HepG2 (cell line): ENCODE data around the gene HK3. TPM values are rescaled to one million over a fixed set of nuclear protein-coding genes. Genes with fewer than 3 reads are reported as not detected.

Experiments used
- ASH2L ChIP-seq: fragments of 300-600, 200-600 bp; sonication (generic); IDR thresholded peaks from 2 replicates; pipeline ENCODE4 v1.7.0; 2017; ENCODE audit warnings: low read depth, mild to moderate bottlenecking, moderate library complexity, mixed read lengths, low read length; ENCODE audit not compliant: insufficient read length
- FIP1L1 ChIP-seq: fragments of 200-400 bp; formaldehyde crosslinking; IDR thresholded peaks from 2 replicates; pipeline ENCODE4 v1.6.1; 2018; ENCODE audit warnings: low read depth, mild to moderate bottlenecking, low read length, moderate library complexity, borderline replicate concordance; ENCODE audit not compliant: insufficient read depth
- FOXJ3 ChIP-seq: sonication (generic); formaldehyde crosslinking; IDR thresholded peaks from 2 replicates; pipeline ENCODE4 v1.4.0; 2020; ENCODE audit warnings: missing genetic modification reagents, mild to moderate bottlenecking, borderline replicate concordance
- MXI1 ChIP-seq: IDR thresholded peaks from 3 replicates; pipeline ENCODE4 v1.6.1; 2012; ENCODE audit warnings: low read depth, low read length, inconsistent platforms, borderline replicate concordance
- NCOA5 ChIP-seq: sonication (generic); formaldehyde crosslinking; IDR thresholded peaks from 2 replicates; pipeline ENCODE4 v1.4.0; 2020; ENCODE audit warnings: missing genetic modification reagents
- NR2F2 ChIP-seq: IDR thresholded peaks from 2 replicates; pipeline ENCODE4 v1.6.1; 2012; ENCODE audit warnings: low read depth, inconsistent platforms, borderline replicate concordance
- ONECUT2 ChIP-seq: sonication (generic); formaldehyde crosslinking; IDR thresholded peaks from 2 replicates; pipeline ENCODE4 v1.4.0; 2020; ENCODE audit warnings: missing genetic modification reagents
- RBM39 ChIP-seq: fragments of 200-400 bp; formaldehyde crosslinking; IDR thresholded peaks from one replicate; pipeline ENCODE4 v1.6.1; 2018; ENCODE audit warnings: antibody characterized with exemption, mild to moderate bottlenecking, low read depth, low read length; ENCODE audit not compliant: poor library complexity, severe bottlenecking
- TARDBP ChIP-seq: sonication (generic); formaldehyde crosslinking; IDR thresholded peaks from 2 replicates; pipeline ENCODE4 v1.8.0; 2022; ENCODE audit warnings: mild to moderate bottlenecking, missing genetic modification reagents
- THYN1 ChIP-seq: sonication (generic); formaldehyde crosslinking; IDR thresholded peaks from 2 replicates; pipeline ENCODE4 v1.8.1; 2023; ENCODE audit warnings: low read depth, mild to moderate bottlenecking, moderate library complexity, missing genetic modification reagents, borderline replicate concordance
- XRCC5 ChIP-seq: fragments of 200-400 bp; formaldehyde crosslinking; optimal IDR thresholded peaks from 2 replicates; pipeline ENCODE3; 2017; ENCODE audit warnings: mild to moderate bottlenecking, low read length
- ZBTB40 ChIP-seq, 2 experiments: fragments of 450-650 bp in 1 of 2; sonication (generic) in 1 of 2; formaldehyde crosslinking in 1 of 2; IDR thresholded peaks; 2 replicates each; pipeline versions ENCODE4 v1.6.1 to v1.8.0; 2016 to 2022; ENCODE audit warnings: antibody characterized with exemption in 1 of 2, mild to moderate bottlenecking in 1 of 2, missing genetic modification reagents in 1 of 2
- ZNF205 ChIP-seq: IDR thresholded peaks from 2 replicates; pipeline ENCODE4 v1.6.1; 2018; ENCODE audit warnings: missing biosample characterization, missing genetic modification reagents
- ZNF275 ChIP-seq: sonication (generic); formaldehyde crosslinking; IDR thresholded peaks from 2 replicates; pipeline ENCODE4 v1.8.0; 2022; ENCODE audit warnings: missing genetic modification reagents, mild to moderate bottlenecking, inconsistent platforms, borderline replicate concordance
- ZNF280B ChIP-seq: sonication (generic); formaldehyde crosslinking; IDR thresholded peaks from 2 replicates; pipeline ENCODE4 v1.5.0; 2020; ENCODE audit warnings: missing genetic modification reagents, mild to moderate bottlenecking, borderline replicate concordance
- ZNF484 ChIP-seq: sonication (generic); formaldehyde crosslinking; IDR thresholded peaks from 2 replicates; pipeline ENCODE4 v1.5.1; 2020; ENCODE audit warnings: mild to moderate bottlenecking, low read depth, missing genetic modification reagents, borderline replicate concordance
- ZNF501 ChIP-seq: sonication (generic); formaldehyde crosslinking; IDR thresholded peaks from 2 replicates; pipeline ENCODE4 v1.5.1; 2020; ENCODE audit warnings: mild to moderate bottlenecking, moderate library complexity, missing genetic modification reagents
- ZSCAN20 ChIP-seq: sonication (generic); formaldehyde crosslinking; IDR thresholded peaks from 2 replicates; pipeline ENCODE4 v1.4.0; 2020; ENCODE audit warnings: missing genetic modification reagents, mild to moderate bottlenecking, borderline replicate concordance
- polyA plus RNA-seq, 8 experiments: library from polyadenylated mRNA; depleted of rRNA in 3 of 8; stranded (reverse) in 7 of 8; unstranded in 1 of 8; fragments of >200 nt; fragmentation: Illumina TruSeq in 4 of 8; extraction: Trizol in 4 of 8; gene quantifications; 2 replicates each; pipeline versions ENCODE4 v1.2.1 to v1.2.3, GENCODE V29; 2011 to 2016; ENCODE audit warnings: low read depth in 4 of 8, missing spikeins in 1 of 8, mixed read lengths in 1 of 8; ENCODE audit not compliant: insufficient read depth in 1 of 8
- total RNA-seq, 5 experiments: library from RNA; depleted of rRNA; stranded (reverse); fragments of >200 nt; fragmentation: Illumina TruSeq; extraction: Trizol; gene quantifications; 2 replicates each; pipeline ENCODE4 v1.2.3, GENCODE V29; 2016; ENCODE audit warnings: low read depth in 1 of 5

HK3 gene
- total and polyA plus RNA-seq, 2 of the 13 experiments (the other 11 are each of a cell fraction or from before 2014, with no cell fraction given): not detected

GRCh38 chr5:176837707-176838115, 61.4 kb downstream of the HK3 start (continued):
- TF ChIP-seq ZBTB40 (IDR thresholded peaks at IDR 0.05) (no peak), ZBTB40 (CRISPR knock-in tag; IDR thresholded peaks at IDR 0.05) (peak; percentile 98), ZNF280B (CRISPR knock-in tag) (peak; percentile 100), ZNF501 (CRISPR knock-in tag) (peak; percentile 100), THYN1 (CRISPR knock-in tag) (peak; percentile 99; the same call in 1 of the 2 replicates), ZNF484 (CRISPR knock-in tag) (peak; percentile 99; the same call in 1 of the 2 replicates), ZNF205 (CRISPR knock-in tag) (peak; percentile 99), NCOA5 (CRISPR knock-in tag) (peak; percentile 98), ZSCAN20 (peak; percentile 100), TARDBP (CRISPR knock-in tag) (peak; percentile 98), NR2F2 (no peak), FIP1L1 (no peak), RBM39 (peak; percentile 40), ASH2L (no peak), XRCC5 (peak; percentile 99), MXI1 (peak; percentile 100), ONECUT2 (CRISPR knock-in tag) (peak; percentile 95), FOXJ3 (CRISPR knock-in tag) (peak; percentile 96), ZNF275 (CRISPR knock-in tag) (peak; percentile 100)
